ENCODE results near the gene LCA5L. TPM values are rescaled to one million over a fixed set of nuclear protein-coding genes. Genes with fewer than 3 reads are reported as not detected.

Gene LCA5L
- total RNA-seq, 2 donors from 2014 or later: 3.7 to 11.1 TPM

- no peak overlapping the region for H3K27ac ChIP-seq
- H3K4me3 ChIP-seq: no peak overlapping the region
- no peaks in the 10 kb centered on the region for H3K27me3 ChIP-seq (replicated peaks; ENCODE audit: insufficient read depth)
- TF ChIP-seq POLR2A (IDR thresholded peaks at IDR 0.05) (no peak), CTCF (IDR thresholded peaks at IDR 0.05) (no peak), POLR2AphosphoS5 (IDR thresholded peaks at IDR 0.05) (no peak)
- WGBS: 66% methylated on average over 3 of the region's 3 CpGs
- no peak for DNase-seq (ENCODE audit: low spot score)
- no peaks in the 10 kb centered on the region for H3K36me3 ChIP-seq
- intact Hi-C loops (cut with DNase I): loop anchor here (2.0 kb wide), 1 partner anchor 35 kb away; no protein-coding TSS in a partner anchor
- no peaks in the 10 kb centered on the region for H3K9me3 ChIP-seq
- no peaks in the 10 kb centered on the region for H3K4me1 ChIP-seq (replicated peaks)
Observed at GRCh38 chr21:39481886-39482285, 36.3 kb upstream of the LCA5L start.

DNA sequence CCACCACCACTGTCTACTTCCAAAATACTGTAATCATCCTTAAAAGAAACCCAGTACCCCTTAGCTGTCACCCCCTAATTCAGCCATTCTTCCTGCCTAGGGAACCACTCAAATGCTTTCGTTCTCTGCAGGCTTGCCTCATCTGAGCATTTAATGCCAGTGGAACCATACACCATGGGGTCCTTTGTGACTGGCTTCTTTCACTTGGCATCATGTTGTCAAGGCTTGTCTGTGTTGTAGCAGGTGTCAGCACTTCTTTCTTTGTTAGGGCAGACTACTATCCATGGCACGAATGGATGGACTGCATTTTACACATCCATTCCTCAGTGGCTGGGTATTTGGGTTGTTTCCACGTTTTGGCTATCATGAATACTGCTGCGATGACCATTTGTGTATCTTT, 34.7 kb upstream of the LCA5L start:
- H3K4me3 ChIP-seq: no peak overlapping the region
- H3K27ac ChIP-seq: no peak overlapping the region
- intact Hi-C loops (cut with DNase I): no loop called here
- no peaks in the 10 kb centered on the region for H3K4me1 ChIP-seq (replicated peaks)
- no peaks in the 10 kb centered on the region for H3K36me3 ChIP-seq
- WGBS: 85% methylated on average over 4 of the region's 4 CpGs
- TF ChIP-seq CTCF (IDR thresholded peaks at IDR 0.05) (no peak), POLR2A (IDR thresholded peaks at IDR 0.05) (no peak)
- no peak for DNase-seq (ENCODE audit: low spot score)
- no peaks in the 10 kb centered on the region for H3K27me3 ChIP-seq (replicated peaks; ENCODE audit: insufficient read depth)
- no peaks in the 10 kb centered on the region for H3K9me3 ChIP-seq

DNA sequence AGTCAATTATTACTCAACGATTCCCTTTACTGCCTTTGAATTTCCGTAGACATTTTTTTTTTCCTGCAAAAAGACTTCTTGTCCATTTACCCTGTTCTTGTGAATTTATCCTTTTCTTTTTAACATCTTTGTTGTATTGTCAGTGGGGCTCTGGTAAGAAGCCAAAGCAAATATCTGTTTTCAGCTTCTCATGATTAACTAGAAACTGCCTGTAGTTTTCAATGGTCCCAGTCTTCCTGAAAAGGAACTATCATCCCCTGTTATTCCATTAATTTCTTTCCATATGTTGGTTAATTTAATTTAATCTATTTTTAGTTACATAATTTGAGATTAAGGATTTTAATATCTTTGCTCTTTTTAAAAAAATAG, 34.2 kb upstream of the LCA5L start:
- WGBS: 25% methylated on average over 2 of the region's 2 CpGs

GRCh38 chr21:39479164-39479813, 33.7 kb upstream of the LCA5L start:
- intact Hi-C loops (cut with DNase I): no loop called here
- no peak overlapping the region for H3K4me3 ChIP-seq
- no peaks in the 10 kb centered on the region for H3K9me3 ChIP-seq
- no peaks in the 10 kb centered on the region for H3K36me3 ChIP-seq
- H3K27me3 ChIP-seq (replicated peaks; ENCODE audit: insufficient read depth): no peaks in the 10 kb centered on the region
- H3K4me1 ChIP-seq (replicated peaks): no peaks in the 10 kb centered on the region
- no peak for DNase-seq (ENCODE audit: low spot score)
- H3K27ac ChIP-seq: no peak overlapping the region
- WGBS: 74% methylated on average over 4 of the region's 4 CpGs
- no peak for TF ChIP-seq CTCF (IDR thresholded peaks at IDR 0.05)
- TF ChIP-seq POLR2A (IDR thresholded peaks at IDR 0.05): no peak
- TF ChIP-seq POLR2AphosphoS5 (IDR thresholded peaks at IDR 0.05): no peak

More for the DNA sequence above, 34.2 kb upstream of the LCA5L start:
- no peak for DNase-seq (ENCODE audit: low spot score)
- no peaks in the 10 kb centered on the region for H3K4me1 ChIP-seq (replicated peaks)
- H3K9me3 ChIP-seq: no peaks in the 10 kb centered on the region
- TF ChIP-seq POLR2AphosphoS5 (IDR thresholded peaks at IDR 0.05) (no peak), CTCF (IDR thresholded peaks at IDR 0.05) (no peak), POLR2A (IDR thresholded peaks at IDR 0.05) (no peak)
- no peak overlapping the region for H3K4me3 ChIP-seq
- H3K36me3 ChIP-seq: no peaks in the 10 kb centered on the region
- no peaks in the 10 kb centered on the region for H3K27me3 ChIP-seq (replicated peaks; ENCODE audit: insufficient read depth)
- no peak overlapping the region for H3K27ac ChIP-seq
- intact Hi-C loops (cut with DNase I): no loop called here

DNA sequence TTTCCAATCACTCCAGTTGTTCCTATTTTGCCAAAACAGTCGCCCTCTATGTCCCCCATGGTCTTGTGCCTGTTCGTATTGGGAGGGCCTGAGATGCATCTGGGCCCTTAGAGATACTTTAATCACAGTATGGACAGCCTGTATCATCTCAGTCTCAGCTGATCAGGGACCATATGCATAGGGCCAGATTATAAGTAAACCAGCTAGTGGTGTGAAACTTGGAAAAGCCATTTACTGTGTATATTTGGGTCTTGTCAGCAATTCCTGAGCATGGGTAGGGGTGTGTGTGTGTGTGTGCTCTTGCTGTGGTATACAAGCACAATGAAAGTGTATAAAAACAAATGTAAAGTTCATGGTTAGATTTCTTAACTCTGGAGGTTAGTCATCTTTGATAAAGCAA, 29.0 kb upstream of the LCA5L start:
- no peak overlapping the region for H3K27ac ChIP-seq
- H3K4me3 ChIP-seq: no peak overlapping the region
- H3K27me3 ChIP-seq (replicated peaks; ENCODE audit: insufficient read depth): no peaks in the 10 kb centered on the region
- no peaks in the 10 kb centered on the region for H3K9me3 ChIP-seq
- DNase-seq (ENCODE audit: low spot score): no peak
- intact Hi-C loops (cut with DNase I): no loop called here
- no peaks in the 10 kb centered on the region for H3K36me3 ChIP-seq
- 91% methylated on average over 2 of the region's 2 CpGs for WGBS
- TF ChIP-seq POLR2A (IDR thresholded peaks at IDR 0.05) (no peak), CTCF (IDR thresholded peaks at IDR 0.05) (no peak), POLR2AphosphoS5 (IDR thresholded peaks at IDR 0.05) (no peak)
- H3K4me1 ChIP-seq (replicated peaks): no peaks in the 10 kb centered on the region

Measured in prostate gland (tissue), 2 donors.